IMR-90 (cell line): ENCODE data around the gene ADGRF5. TPM values are rescaled to one million over a fixed set of nuclear protein-coding genes. Genes with fewer than 3 reads are reported as not detected.

Source experiments
- ATAC-seq: fragments of 200-7000 bp; cut with Tn5 transposase; 2 replicates; pipeline ENCODE4 v1.9.1; 2020; ENCODE audit warnings: low read depth, mild to moderate bottlenecking, moderate library complexity
- BruUV-seq: library from RNA; stranded (reverse); fragments of 400-500 nt; replicated peaks from 2 replicates; lab custom pipeline; 2021; lab: Mats Ljungman, UMichigan
- CTCF ChIA-PET: fragments of 300-600 bp; formaldehyde crosslinking; extraction: SDS; loops from one replicate; lab custom pipeline; 2021; ENCODE audit warnings: antibody characterized with exemption; lab: Yijun Ruan, JAX
- POLR2A ChIA-PET: fragments of 300-600 bp; sonication (Branson Sonifier 250); formaldehyde crosslinking; loops from one replicate; lab custom pipeline; 2022; ENCODE audit warnings: antibody characterized with exemption; ENCODE audit not compliant: unreplicated experiment; lab: Charles Lee
- DNase-seq: peaks from one replicate; pipeline ENCODE4 v3.0.0; 2013
- H2AFZ ChIP-seq: replicated peaks from 2 replicates; pipeline ENCODE3; 2013; ENCODE audit warnings: low read length, mild to moderate bottlenecking; ENCODE audit not compliant: poor library complexity
- H2AK5ac ChIP-seq: 2 replicates; pipeline ENCODE4 v1.6.1; 2013; ENCODE audit warnings: low read depth, low read length, inconsistent platforms
- H2AK9ac ChIP-seq: replicated peaks from 2 replicates; pipeline ENCODE3; 2013; ENCODE audit warnings: mild to moderate bottlenecking, low read depth, low read length, moderate library complexity; ENCODE audit not compliant: poor library complexity
- H2BK120ac ChIP-seq: 2 replicates; pipeline ENCODE4 v1.6.1; 2013; ENCODE audit warnings: low read depth, low read length, inconsistent platforms
- H2BK15ac ChIP-seq: 3 replicates; pipeline ENCODE4 v1.6.1; 2013; ENCODE audit warnings: low read depth, low read length, inconsistent platforms
- H2BK20ac ChIP-seq: 2 replicates; pipeline ENCODE4 v1.6.1; 2013; ENCODE audit warnings: low read depth, mild to moderate bottlenecking, inconsistent platforms, low read length, moderate library complexity
- H2BK5ac ChIP-seq: 2 replicates; pipeline ENCODE4 v1.6.1; 2013; ENCODE audit warnings: mild to moderate bottlenecking, low read depth, low read length, inconsistent platforms; ENCODE audit not compliant: poor library complexity, severe bottlenecking
- H3K14ac ChIP-seq: replicated peaks from 2 replicates; pipeline ENCODE4 v1.6.1; 2013; ENCODE audit warnings: low read depth, low read length, inconsistent platforms
- H3K18ac ChIP-seq: 2 replicates; pipeline ENCODE4 v1.6.1; 2013; ENCODE audit warnings: low read depth, low read length, control low read depth
- H3K23ac ChIP-seq: 2 replicates; pipeline ENCODE4 v1.6.1; 2013; ENCODE audit warnings: low read depth, low read length, inconsistent platforms
- H3K27ac ChIP-seq: 2 replicates; pipeline ENCODE4 v1.5.1; 2013; ENCODE audit warnings: mild to moderate bottlenecking, control low read depth, low read length; ENCODE audit not compliant: insufficient read depth
- H3K27me3 ChIP-seq: 2 replicates; pipeline ENCODE4 v1.6.1; 2013; ENCODE audit warnings: low read length; ENCODE audit not compliant: control insufficient read depth, insufficient read depth
- H3K36me3 ChIP-seq: 2 replicates; pipeline ENCODE4 v1.6.1; 2013; ENCODE audit warnings: low read length, mixed read lengths; ENCODE audit not compliant: control insufficient read depth, insufficient read depth
- H3K4ac ChIP-seq: 2 replicates; pipeline ENCODE4 v1.6.1; 2013; ENCODE audit warnings: low read depth, low read length, inconsistent platforms
- H3K4me1 ChIP-seq: 2 replicates; pipeline ENCODE4 v1.6.1; 2013; ENCODE audit warnings: low read length, mixed read lengths; ENCODE audit not compliant: control insufficient read depth, insufficient read depth
- H3K4me2 ChIP-seq: 2 replicates; pipeline ENCODE4 v1.6.1; 2013; ENCODE audit warnings: low read depth, mild to moderate bottlenecking, control low read depth, low read length, moderate library complexity
- H3K4me3 ChIP-seq: 2 replicates; pipeline ENCODE4 v1.5.1; 2013; ENCODE audit warnings: low read depth, mild to moderate bottlenecking, control low read depth, low read length, moderate library complexity; ENCODE audit not compliant: insufficient read depth
- H3K56ac ChIP-seq: 2 replicates; pipeline ENCODE4 v1.6.1; 2013; ENCODE audit warnings: low read length, inconsistent platforms; ENCODE audit not compliant: insufficient read depth; ENCODE audit errors: extremely low read depth
- H3K79me1 ChIP-seq, 2 experiments: 2 replicates each; pipeline ENCODE4 v1.6.1; 2013; ENCODE audit warnings: low read length in 2 of 2, inconsistent platforms in 1 of 2, low read depth in 1 of 2
- H3K9ac ChIP-seq: 2 replicates; pipeline ENCODE4 v1.6.1; 2013; ENCODE audit warnings: low read depth, low read length, control low read depth
- H3K9me1 ChIP-seq: 2 replicates; pipeline ENCODE4 v1.6.1; 2013; ENCODE audit warnings: low read length, inconsistent platforms; ENCODE audit not compliant: insufficient read depth
- H3K9me3 ChIP-seq: 2 replicates; pipeline ENCODE4 v1.6.1; 2013; ENCODE audit warnings: low read length; ENCODE audit not compliant: control insufficient read depth, insufficient read depth
- H4K20me1 ChIP-seq: 2 replicates; pipeline ENCODE4 v1.6.1; 2013; ENCODE audit warnings: low read length, inconsistent platforms; ENCODE audit not compliant: insufficient read depth
- H4K5ac ChIP-seq: 2 replicates; pipeline ENCODE4 v1.6.1; 2013; ENCODE audit warnings: mild to moderate bottlenecking, low read depth, low read length, control low read depth
- H4K8ac ChIP-seq, 2 experiments: 2 replicates each; pipeline ENCODE4 v1.6.1; 2013; ENCODE audit warnings: low read depth in 2 of 2, low read length in 2 of 2, control low read depth in 1 of 2, inconsistent platforms in 1 of 2
- H4K91ac ChIP-seq: 2 replicates; pipeline ENCODE4 v1.6.1; 2013; ENCODE audit warnings: low read depth, low read length, inconsistent platforms; ENCODE audit not compliant: insufficient read depth
- CHD1 ChIP-seq: IDR thresholded peaks from 2 replicates; pipeline ENCODE4 v1.6.1; 2012; ENCODE audit warnings: low read depth, low read length, improper control_type of control experiment
- WGBS, 2 experiments: methylation state at CpG; one replicate each; pipeline versions ENCODE4 v1.1.5 to v1.1.7; 2013; ENCODE audit warnings: missing lambda C conversion rate in 2 of 2; ENCODE audit not compliant: insufficient read length in 1 of 2; ENCODE audit errors: extremely low coverage in 2 of 2; 5-methylcytosine and 5-hydroxymethylcytosine counted together
- dilution Hi-C: fragments of 300-500 bp; cut with HindIII; formaldehyde crosslinking; loops from one replicate; pipeline ENCODE4 v1.14.3; 2018; ENCODE audit warnings: low sequenced_read_pairs; ENCODE audit not compliant: unreplicated experiment
- in situ Hi-C: fragments of 300-500 bp; cut with MboI; formaldehyde crosslinking; loops from 3 replicates; pipeline ENCODE4 v1.14.3; 2019; ENCODE audit warnings: low sequenced_read_pairs, inconsistent platforms, mixed read lengths
- intact Hi-C: fragments of 100-400 bp; cut with micrococcal nuclease; formaldehyde crosslinking; loops from 2 replicates; pipeline ENCODE4 v1.10.0; 2022
- polyA plus RNA-seq, 3 experiments: library from polyadenylated mRNA; depleted of rRNA; stranded (reverse); fragments of >200 nt; gene quantifications; 2 replicates each; pipeline ENCODE4 v1.2.3, GENCODE V29; 2012; ENCODE audit warnings: low replicate concordance in 1 of 3
- total RNA-seq: library from RNA; depleted of rRNA; stranded (reverse); fragments of >200 nt; gene quantifications from 2 replicates; pipeline ENCODE4 v1.2.3, GENCODE V29; 2012

ADGRF5 gene
- total and polyA plus RNA-seq, 2 of the 4 experiments (the other 2 are of a cell fraction), result not detected

GRCh38 chr6:46899659-46900058 lies 22.1 kb downstream of the ADGRF5 start:
- no peak overlapping the region for H2BK120ac ChIP-seq
- no peak overlapping the region for H2BK5ac ChIP-seq
- H4K5ac ChIP-seq, result no peak overlapping the region
- 20% methylated on average over 1 of the region's 4 CpGs; no CpG with 5 or more reads in 1 of the 2 experiments for WGBS, 2 experiments
- no peak for ATAC-seq
- no peak overlapping the region for H3K9ac ChIP-seq
- H3K18ac ChIP-seq, result no peak overlapping the region
- no TSS peak for BruUV-seq
- dilution Hi-C loops, result no loop called here
- no peak overlapping the region for H3K4me3 ChIP-seq
- no peak for DNase-seq
- H3K23ac ChIP-seq, result no peak overlapping the region
- no peak overlapping the region for H4K91ac ChIP-seq
- no peak overlapping the region for H2AK5ac ChIP-seq
- H3K27ac ChIP-seq, result no peak overlapping the region
- no peak for TF ChIP-seq CHD1
- no peak overlapping the region for H3K56ac ChIP-seq
- H2BK15ac ChIP-seq, result no peak overlapping the region
- H4K8ac ChIP-seq, result no peak overlapping the region
- H3K4ac ChIP-seq, result no peak overlapping the region
- ChIA-PET POLR2A (no interaction called here), CTCF (no interaction called here)
- no peaks in the 10 kb centered on the region for H3K79me1 ChIP-seq
- no peak overlapping the region for H2AK9ac ChIP-seq
- H3K27me3 ChIP-seq, result no peaks in the 10 kb centered on the region
- intact Hi-C loops, result no loop called here
- H3K4me1 ChIP-seq, result no peaks in the 10 kb centered on the region
- H3K9me1 ChIP-seq, result no peaks in the 10 kb centered on the region
- no peaks in the 10 kb centered on the region for H3K36me3 ChIP-seq
- in situ Hi-C loops, result no loop called here
- H3K4me2 ChIP-seq, result no peak overlapping the region
- no peak overlapping the region for H2BK20ac ChIP-seq
- H2AFZ ChIP-seq, result no peak overlapping the region
- H3K14ac ChIP-seq, result no peak overlapping the region
- H3K9me3 ChIP-seq, result no peaks in the 10 kb centered on the region
- H4K20me1 ChIP-seq, result no peaks in the 10 kb centered on the region
